Stimulated activated CD4-positive, alpha-beta T cell treated with anti-CD3 and anti-CD28 coated beads, Interleukin-1b, Interleukin-23, amount 100 ng/mL, for 48 hours (primary cell): ENCODE measurements around the gene SLC36A4.
"Not testable (repeated sequence)": the region's sequence is repeated elsewhere in the genome, so short reads cannot be mapped to it uniquely, and the experiment has no call there.

ENCODE experiments used
- DNase-seq: peaks from one replicate; pipeline ENCODE4 v3.0.0-alpha.2; 2020

Gene SLC36A4

GRCh38 chr11:93117565-93117964 is 80.2 kb downstream of the SLC36A4 start:
- DNase-seq, result no peak

GRCh38 chr11:93116641-93117441 is 81.0 kb downstream of the SLC36A4 start:
- DNase-seq, result no peak

- DNase-seq, result no peak
These were observed 83.5 kb downstream of the SLC36A4 start for GRCh38 chr11:93114304-93114703.

- DNase-seq, result no peak
These were observed 84.0 kb downstream of the SLC36A4 start for GRCh38 chr11:93113824-93114223.

- not testable (repeated sequence) for DNase-seq
These were observed 86.6 kb downstream of the SLC36A4 start for GRCh38 chr11:93111147-93111546.

GRCh38 chr11:93100211-93100610 is 97.6 kb downstream of the SLC36A4 start:
- DNase-seq, result no peak

GRCh38 chr11:93099806-93100205 is 98.0 kb downstream of the SLC36A4 start:
- DNase-seq, result no peak
